ENCODE measurements around the gene HCK. TPM values are rescaled to one million over a fixed set of nuclear protein-coding genes. Genes with fewer than 3 reads are reported as not detected.

The HCK gene
- total RNA-seq, 1 donor from 2014 or later: 0.34 TPM

DNA sequence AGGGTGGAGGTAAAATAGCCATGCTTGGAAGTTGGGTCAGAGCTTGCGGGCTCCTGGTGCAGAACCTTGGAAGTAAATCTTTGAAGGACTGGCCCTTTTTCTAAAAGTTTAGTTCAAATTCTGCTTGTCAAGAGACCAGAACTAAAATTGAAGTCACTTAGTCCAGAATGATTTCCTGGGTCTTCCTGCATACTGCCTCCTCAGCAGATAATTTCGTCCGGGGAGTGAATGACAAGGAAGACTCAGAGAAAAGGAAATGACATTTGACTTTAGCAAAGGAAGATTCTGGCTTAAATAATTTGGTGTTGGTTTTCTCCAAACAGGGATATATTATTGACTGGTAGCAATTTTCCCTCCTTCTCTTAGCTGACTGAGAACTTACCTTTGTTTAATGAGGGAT lies 58.7 kb downstream of the HCK start:
- peaks cover 47% of the 10 kb centered on the region for H4K20me1 ChIP-seq (ENCODE audit: insufficient read depth, low read length)
- peaks cover 8% of the 10 kb centered on the region for H3K36me3 Mint-ChIP-seq (ENCODE audit: low read depth, unreplicated experiment)
- no peak for FAIRE-seq

DNA sequence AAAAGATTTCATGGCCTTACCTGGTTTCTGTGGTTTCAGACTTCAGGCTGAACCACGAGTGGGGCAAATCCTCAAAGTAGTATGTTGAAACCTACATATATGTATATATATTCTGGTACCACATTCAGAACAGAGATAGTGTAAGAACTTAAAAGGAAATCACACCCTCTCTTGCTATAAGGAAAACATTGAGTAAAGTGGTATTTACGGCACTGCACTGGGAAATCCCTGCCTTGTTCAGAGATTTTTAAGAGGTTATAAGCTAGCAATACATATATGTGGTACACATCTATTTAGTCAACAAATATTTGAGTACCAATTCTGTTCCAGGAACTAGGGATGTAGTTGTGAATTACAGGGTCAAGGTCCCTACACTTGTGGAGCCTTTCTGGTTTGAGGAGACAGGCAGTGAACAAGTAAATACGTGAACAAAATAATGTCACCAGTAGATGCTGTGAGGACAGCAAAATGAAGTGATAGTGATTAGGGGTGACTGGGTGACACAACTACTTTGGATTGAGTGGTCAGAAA lies 59.2 kb downstream of the HCK start:
- Histone ChIP-seq H3K27me3 (ENCODE audit: insufficient read depth, low read length) (no peaks in the 10 kb centered on the region), H3K9me3 (ENCODE audit: insufficient read depth, low read depth, low read length) (no peaks in the 10 kb centered on the region), H3K4me1 (ENCODE audit: insufficient read depth, low read length) (peaks cover 8% of the 10 kb centered on the region), H2AFZ (ENCODE audit: low read depth, low read length) (no peak overlapping the region), H4K20me1 (ENCODE audit: insufficient read depth, low read length) (peaks cover 51% of the 10 kb centered on the region), H3K27ac (ENCODE audit: low read depth, low read length) (no peak overlapping the region), H3K4me3 (ENCODE audit: insufficient read depth, low read depth, low read length) (peak overlapping the region; percentile 98), H3K79me2 (ENCODE audit: insufficient read depth, low read length) (peaks cover 67% of the 10 kb centered on the region), H3K9ac (ENCODE audit: low read length) (peak overlapping the region; percentile 99), H3K4me2 (ENCODE audit: low read length) (peak overlapping the region; percentile 97), H3K36me3 (ENCODE audit: insufficient read depth, low read length) (peaks cover 2% of the 10 kb centered on the region)
- H3K4me1 Mint-ChIP-seq (ENCODE audit: low read depth, unreplicated experiment): peaks cover 30% of the 10 kb centered on the region
- no peak for DNase-seq (ENCODE audit: low read depth)
- no peaks in the 10 kb centered on the region for H3K27me3 Mint-ChIP-seq (ENCODE audit: low read depth, unreplicated experiment)
- H3K36me3 Mint-ChIP-seq (ENCODE audit: low read depth, unreplicated experiment): peaks cover 10% of the 10 kb centered on the region
- peak overlapping the region; percentile 95 for H3K4me3 Mint-ChIP-seq (ENCODE audit: unreplicated experiment)
- TF ChIP-seq EZH2 (IDR thresholded peaks at IDR 0.05; ENCODE audit: insufficient read depth, low read length): no peak
- TF ChIP-seq, protein P1, sequence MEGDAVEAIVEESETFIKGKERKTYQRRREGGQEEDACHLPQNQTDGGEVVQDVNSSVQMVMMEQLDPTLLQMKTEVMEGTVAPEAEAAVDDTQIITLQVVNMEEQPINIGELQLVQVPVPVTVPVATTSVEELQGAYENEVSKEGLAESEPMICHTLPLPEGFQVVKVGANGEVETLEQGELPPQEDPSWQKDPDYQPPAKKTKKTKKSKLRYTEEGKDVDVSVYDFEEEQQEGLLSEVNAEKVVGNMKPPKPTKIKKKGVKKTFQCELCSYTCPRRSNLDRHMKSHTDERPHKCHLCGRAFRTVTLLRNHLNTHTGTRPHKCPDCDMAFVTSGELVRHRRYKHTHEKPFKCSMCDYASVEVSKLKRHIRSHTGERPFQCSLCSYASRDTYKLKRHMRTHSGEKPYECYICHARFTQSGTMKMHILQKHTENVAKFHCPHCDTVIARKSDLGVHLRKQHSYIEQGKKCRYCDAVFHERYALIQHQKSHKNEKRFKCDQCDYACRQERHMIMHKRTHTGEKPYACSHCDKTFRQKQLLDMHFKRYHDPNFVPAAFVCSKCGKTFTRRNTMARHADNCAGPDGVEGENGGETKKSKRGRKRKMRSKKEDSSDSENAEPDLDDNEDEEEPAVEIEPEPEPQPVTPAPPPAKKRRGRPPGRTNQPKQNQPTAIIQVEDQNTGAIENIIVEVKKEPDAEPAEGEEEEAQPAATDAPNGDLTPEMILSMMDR (IDR thresholded peaks at IDR 0.05; ENCODE audit: insufficient read depth, low read depth, low read length): no peak
- no peak overlapping the region for H3K27ac Mint-ChIP-seq (ENCODE audit: unreplicated experiment)
- FAIRE-seq: no peak
- H3K9me3 Mint-ChIP-seq (ENCODE audit: unreplicated experiment): no peaks in the 10 kb centered on the region

More for the DNA sequence above, 58.7 kb downstream of the HCK start:
- no peak for TF ChIP-seq EZH2 (IDR thresholded peaks at IDR 0.05; ENCODE audit: insufficient read depth, low read length)
- TF ChIP-seq, protein P1 (IDR thresholded peaks at IDR 0.05; ENCODE audit: insufficient read depth, low read depth, low read length): no peak
- Histone ChIP-seq H3K9me3 (ENCODE audit: insufficient read depth, low read depth, low read length) (no peaks in the 10 kb centered on the region), H3K79me2 (ENCODE audit: insufficient read depth, low read length) (peaks cover 62% of the 10 kb centered on the region), H3K27ac (ENCODE audit: low read depth, low read length) (no peak overlapping the region), H3K4me1 (ENCODE audit: insufficient read depth, low read length) (peaks cover 8% of the 10 kb centered on the region), H3K4me2 (ENCODE audit: low read length) (peak overlapping the region; percentile 97), H3K27me3 (ENCODE audit: insufficient read depth, low read length) (no peaks in the 10 kb centered on the region), H3K4me3 (ENCODE audit: insufficient read depth, low read depth, low read length) (peak overlapping the region; percentile 98), H3K36me3 (ENCODE audit: insufficient read depth, low read length) (peaks cover 2% of the 10 kb centered on the region), H3K9ac (ENCODE audit: low read length) (peak overlapping the region; percentile 99), H2AFZ (ENCODE audit: low read depth, low read length) (no peak overlapping the region)
- Mint-ChIP-seq H3K9me3 (ENCODE audit: unreplicated experiment) (no peaks in the 10 kb centered on the region), H3K27ac (ENCODE audit: unreplicated experiment) (peak overlapping the region; percentile 100), H3K4me1 (ENCODE audit: low read depth, unreplicated experiment) (peaks cover 27% of the 10 kb centered on the region), H3K4me3 (ENCODE audit: unreplicated experiment) (peak overlapping the region; percentile 95), H3K27me3 (ENCODE audit: low read depth, unreplicated experiment) (no peaks in the 10 kb centered on the region)
- DNase-seq (ENCODE audit: low read depth): no peak

DNA sequence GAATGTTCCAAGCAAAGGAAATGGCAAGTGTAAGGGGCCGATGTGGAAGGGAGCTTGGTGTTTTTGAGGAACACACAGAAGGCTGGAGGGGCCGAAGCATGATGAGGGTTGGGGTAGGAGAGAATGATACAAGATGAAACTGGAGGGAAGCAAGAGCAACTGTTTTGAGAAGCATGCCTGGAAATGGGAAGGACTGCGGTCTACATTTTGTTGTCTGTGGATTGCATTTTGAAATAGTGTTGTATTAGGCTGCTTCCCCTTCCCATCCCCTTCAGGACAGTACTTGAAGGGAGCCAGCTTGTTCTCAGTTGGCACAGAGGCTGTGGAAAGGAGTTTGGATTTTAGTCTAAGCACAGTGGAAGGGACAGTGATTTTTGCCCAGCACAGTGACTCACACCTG lies 59.7 kb downstream of the HCK start:
- no peak overlapping the region for H3K27ac Mint-ChIP-seq (ENCODE audit: unreplicated experiment)
- FAIRE-seq: no peak
- H3K4me1 Mint-ChIP-seq (ENCODE audit: low read depth, unreplicated experiment): peaks cover 33% of the 10 kb centered on the region

More for the DNA sequence above, 59.7 kb downstream of the HCK start:
- Histone ChIP-seq H3K27ac (ENCODE audit: low read depth, low read length) (no peak overlapping the region), H3K9me3 (ENCODE audit: insufficient read depth, low read depth, low read length) (no peaks in the 10 kb centered on the region), H3K4me2 (ENCODE audit: low read length) (peak overlapping the region; percentile 97), H3K27me3 (ENCODE audit: insufficient read depth, low read length) (no peaks in the 10 kb centered on the region), H3K9ac (ENCODE audit: low read length) (no peak overlapping the region), H3K4me1 (ENCODE audit: insufficient read depth, low read length) (peaks cover 8% of the 10 kb centered on the region), H3K36me3 (ENCODE audit: insufficient read depth, low read length) (peaks cover 2% of the 10 kb centered on the region), H4K20me1 (ENCODE audit: insufficient read depth, low read length) (peaks cover 57% of the 10 kb centered on the region), H2AFZ (ENCODE audit: low read depth, low read length) (no peak overlapping the region), H3K4me3 (ENCODE audit: insufficient read depth, low read depth, low read length) (no peak overlapping the region), H3K79me2 (ENCODE audit: insufficient read depth, low read length) (peaks cover 72% of the 10 kb centered on the region)
- Mint-ChIP-seq H3K36me3 (ENCODE audit: low read depth, unreplicated experiment) (peaks cover 10% of the 10 kb centered on the region), H3K4me3 (ENCODE audit: unreplicated experiment) (peak overlapping the region; percentile 1), H3K9me3 (ENCODE audit: unreplicated experiment) (no peaks in the 10 kb centered on the region), H3K27me3 (ENCODE audit: low read depth, unreplicated experiment) (no peaks in the 10 kb centered on the region)
- no peak for TF ChIP-seq EZH2 (IDR thresholded peaks at IDR 0.05; ENCODE audit: insufficient read depth, low read length)
- TF ChIP-seq, protein P1 (IDR thresholded peaks at IDR 0.05; ENCODE audit: insufficient read depth, low read depth, low read length): no peak
- no peak for DNase-seq (ENCODE audit: low read depth)
